Fibroblast of villous mesenchyme (primary cell): ENCODE measurements around the gene GABRA6. TPM values are rescaled to one million over a fixed set of nuclear protein-coding genes. Genes with fewer than 3 reads are reported as not detected.

Experiments
- DNase-seq: peaks from one replicate; pipeline ENCODE4 v3.0.0-alpha.2; 2010; ENCODE audit warnings: low read depth
- H3K4me3 ChIP-seq: 2 replicates; pipeline ENCODE4 v1.5.1; 2011; ENCODE audit warnings: low read depth, mild to moderate bottlenecking, low read length
- CTCF ChIP-seq: IDR thresholded peaks from 2 replicates; pipeline ENCODE4 v1.5.1; 2012; ENCODE audit warnings: low read depth, mild to moderate bottlenecking, low read length; ENCODE audit not compliant: insufficient read depth
- total RNA-seq: library from RNA; depleted of rRNA; stranded (reverse); fragments of >200 nt; gene quantifications from 2 replicates; pipeline ENCODE4 v1.2.3, GENCODE V29; 2012

GABRA6 gene
- total RNA-seq, 1 donor, result not detected

GRCh38 chr5:161703528-161703927, 18.0 kb downstream of the GABRA6 start:
- no peak overlapping the region for H3K4me3 ChIP-seq
- DNase-seq, result no peak
- no peak for TF ChIP-seq CTCF

GRCh38 chr5:161707382-161707781, 21.9 kb downstream of the GABRA6 start:
- H3K4me3 ChIP-seq, result no peak overlapping the region
- no peak for TF ChIP-seq CTCF
- DNase-seq, result no peak

GRCh38 chr5:161709239-161709638, 23.7 kb downstream of the GABRA6 start:
- no peak for TF ChIP-seq CTCF

GRCh38 chr5:161713042-161713441, 27.5 kb downstream of the GABRA6 start:
- no peak for DNase-seq
- no peak for TF ChIP-seq CTCF
- no peak overlapping the region for H3K4me3 ChIP-seq

More at GRCh38 chr5:161709239-161709638, 23.7 kb downstream of the GABRA6 start:
- no peak for DNase-seq
- no peak overlapping the region for H3K4me3 ChIP-seq

- no peak overlapping the region for H3K4me3 ChIP-seq
- TF ChIP-seq CTCF, result no peak
- DNase-seq, result no peak
Observed at GRCh38 chr5:161719157-161719556, 33.6 kb downstream of the GABRA6 start.

- TF ChIP-seq CTCF, result no peak
- no peak overlapping the region for H3K4me3 ChIP-seq
- DNase-seq, result no peak
Observed at GRCh38 chr5:161720460-161720859, 34.9 kb downstream of the GABRA6 start.

- TF ChIP-seq CTCF, result no peak
- no peak for DNase-seq
- no peak overlapping the region for H3K4me3 ChIP-seq
Observed at GRCh38 chr5:161734741-161735140, 49.2 kb downstream of the GABRA6 start.
